Measurements from ENCODE around the gene SSUH2.

Gene SSUH2

GRCh38 chr3:8641472-8641871, 3.1 kb downstream of the SSUH2 start:
- no peak for DNase-seq (ENCODE audit: low read depth)

- no peak for DNase-seq (ENCODE audit: low read depth)
Observed at GRCh38 chr3:8640223-8640622, 4.4 kb downstream of the SSUH2 start.

- no peak for DNase-seq (ENCODE audit: low read depth)
Observed at GRCh38 chr3:8639659-8640000, 5.0 kb downstream of the SSUH2 start.

DNA sequence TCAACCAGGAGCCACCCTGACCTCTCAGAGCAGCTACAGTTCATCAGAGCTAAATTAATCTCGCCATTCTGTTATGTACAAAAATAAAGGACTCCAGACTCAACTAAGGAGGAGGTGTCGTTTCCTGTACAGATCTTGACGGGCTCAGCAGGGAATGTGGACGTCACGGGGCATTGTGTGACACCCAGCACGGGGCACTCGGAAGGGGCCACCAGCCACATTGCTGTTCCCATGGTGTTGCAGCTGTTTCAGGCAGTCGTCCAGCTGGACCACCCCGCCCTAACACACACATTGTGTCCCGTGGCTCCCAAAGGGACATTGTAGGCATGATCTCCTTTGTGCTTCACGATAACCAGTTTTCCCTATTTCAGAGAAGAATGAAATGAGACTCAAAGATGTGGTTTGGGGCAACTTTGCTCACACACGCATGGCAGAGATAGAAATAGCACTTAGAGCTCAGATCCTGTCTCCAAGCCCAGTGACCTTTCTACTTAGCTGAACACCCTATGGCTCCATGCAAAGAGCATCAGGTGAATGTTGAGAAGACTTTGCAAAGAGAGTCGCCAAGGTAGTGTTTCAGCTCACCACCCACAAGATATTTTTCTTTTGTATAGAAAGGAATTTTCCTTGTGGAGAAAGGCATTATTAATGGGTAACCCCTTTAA, 5.5 kb downstream of the SSUH2 start:
- DNase-seq (ENCODE audit: low read depth): no peak

DNA sequence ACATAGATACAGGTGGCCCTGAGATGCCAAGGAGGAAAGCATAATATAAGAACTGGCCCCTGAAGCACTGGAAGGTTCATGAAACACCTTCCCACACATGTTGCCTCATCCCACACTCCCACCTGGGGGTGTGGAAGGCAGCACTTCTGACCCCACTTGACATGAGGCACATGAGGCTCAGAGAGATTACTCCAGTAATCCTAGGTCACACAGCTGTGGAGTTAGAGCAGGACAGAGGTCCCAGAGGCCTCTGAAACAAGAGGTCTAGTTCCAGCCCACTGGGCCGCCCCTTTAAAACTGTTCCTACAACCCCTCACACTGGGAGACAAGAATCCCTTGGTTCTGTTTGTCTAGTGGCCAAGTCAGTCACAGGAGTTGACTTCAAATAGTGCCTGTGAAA, 7.2 kb downstream of the SSUH2 start:
- no peak for DNase-seq (ENCODE audit: low read depth)

GRCh38 chr3:8635631-8636030, 9.0 kb downstream of the SSUH2 start:
- DNase-seq (ENCODE audit: low read depth): no peak

DNA sequence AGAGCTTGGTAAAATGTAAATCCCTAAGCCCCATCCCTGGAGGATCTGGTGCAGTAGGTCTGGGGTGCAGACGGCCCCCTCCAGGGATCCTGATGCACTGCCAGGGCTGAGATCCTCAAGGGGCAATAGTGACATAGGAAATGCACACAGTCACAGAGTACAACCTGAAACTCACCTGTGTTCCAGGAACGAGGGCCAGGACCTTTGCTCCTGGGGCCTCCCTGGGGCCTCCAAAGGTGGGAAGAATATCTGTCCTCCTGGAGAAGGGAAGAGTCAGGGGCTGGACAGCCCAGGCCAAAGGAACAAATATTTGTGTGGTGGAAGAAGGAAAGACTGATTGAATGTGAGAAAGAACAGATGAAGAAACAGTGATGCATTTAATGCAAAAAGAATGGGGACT, 9.5 kb downstream of the SSUH2 start:
- no peak for DNase-seq (ENCODE audit: low read depth)

DNA sequence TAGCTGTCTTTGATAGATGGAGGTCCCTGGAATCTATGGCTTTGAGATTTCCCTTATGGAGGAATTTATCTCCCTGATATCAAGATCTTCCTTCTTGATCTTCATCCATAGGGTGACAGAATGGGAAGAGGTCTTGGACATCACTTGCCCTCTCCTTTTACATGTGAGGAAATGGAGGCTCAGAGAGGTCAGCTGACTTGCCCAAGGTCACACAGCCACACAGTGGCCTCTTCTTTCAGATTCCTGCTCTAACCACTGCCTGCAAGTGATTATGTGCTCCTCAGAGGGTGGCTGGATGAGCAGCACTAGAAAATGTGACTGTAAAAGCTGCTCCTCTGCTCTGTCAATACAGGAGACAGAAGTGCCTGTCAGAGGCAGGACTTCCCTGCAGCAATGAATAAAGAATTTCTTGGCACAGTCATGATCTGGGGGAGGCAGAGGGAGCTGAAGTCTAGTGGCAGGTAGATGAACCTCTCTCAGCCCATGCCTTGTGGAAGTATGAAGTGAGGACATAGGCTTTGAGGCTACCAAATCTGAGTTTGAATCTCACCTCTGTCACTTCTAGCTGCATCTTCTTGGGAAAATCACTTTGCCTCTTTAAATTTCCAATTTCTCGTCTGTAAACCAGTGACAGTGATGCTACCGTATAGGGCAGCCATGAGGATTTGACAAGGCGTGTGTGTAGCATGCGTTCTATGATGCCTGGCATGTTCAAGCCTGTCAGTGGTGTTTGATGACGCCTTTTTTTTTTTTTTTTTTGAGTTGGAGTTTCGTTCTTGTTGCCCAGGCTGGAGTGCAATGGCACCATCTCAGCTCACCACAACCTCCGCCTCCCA, 12.0 kb downstream of the SSUH2 start:
- no peak for DNase-seq (ENCODE audit: low read depth)

- DNase-seq (ENCODE audit: low read depth): no peak
Observed at GRCh38 chr3:8631661-8632060, 12.9 kb downstream of the SSUH2 start.

- peak; percentile 54 for DNase-seq (ENCODE audit: low read depth)
Observed at GRCh38 chr3:8629151-8630021, 15.2 kb downstream of the SSUH2 start.

DNA sequence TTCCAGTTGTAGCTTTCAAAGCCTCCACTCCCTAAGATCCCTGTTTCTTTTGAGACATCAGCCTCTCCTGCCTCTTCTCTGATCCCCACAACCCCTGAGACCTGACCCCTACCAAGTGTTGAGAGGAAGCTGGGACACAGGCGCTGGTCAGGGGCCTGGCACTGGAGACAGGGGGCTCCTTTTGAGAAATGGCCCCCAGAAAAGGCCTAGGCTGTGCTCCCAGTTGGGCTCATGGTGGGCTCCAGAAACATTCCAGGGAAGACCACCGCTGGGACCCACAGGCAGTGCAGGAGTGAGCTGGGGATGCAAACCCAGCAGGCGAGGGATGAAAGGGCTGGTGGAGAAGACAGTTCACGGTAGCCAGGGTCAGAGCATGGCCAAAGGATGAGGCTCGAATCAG, 16.6 kb downstream of the SSUH2 start:
- no peak for DNase-seq (ENCODE audit: low read depth)

DNA sequence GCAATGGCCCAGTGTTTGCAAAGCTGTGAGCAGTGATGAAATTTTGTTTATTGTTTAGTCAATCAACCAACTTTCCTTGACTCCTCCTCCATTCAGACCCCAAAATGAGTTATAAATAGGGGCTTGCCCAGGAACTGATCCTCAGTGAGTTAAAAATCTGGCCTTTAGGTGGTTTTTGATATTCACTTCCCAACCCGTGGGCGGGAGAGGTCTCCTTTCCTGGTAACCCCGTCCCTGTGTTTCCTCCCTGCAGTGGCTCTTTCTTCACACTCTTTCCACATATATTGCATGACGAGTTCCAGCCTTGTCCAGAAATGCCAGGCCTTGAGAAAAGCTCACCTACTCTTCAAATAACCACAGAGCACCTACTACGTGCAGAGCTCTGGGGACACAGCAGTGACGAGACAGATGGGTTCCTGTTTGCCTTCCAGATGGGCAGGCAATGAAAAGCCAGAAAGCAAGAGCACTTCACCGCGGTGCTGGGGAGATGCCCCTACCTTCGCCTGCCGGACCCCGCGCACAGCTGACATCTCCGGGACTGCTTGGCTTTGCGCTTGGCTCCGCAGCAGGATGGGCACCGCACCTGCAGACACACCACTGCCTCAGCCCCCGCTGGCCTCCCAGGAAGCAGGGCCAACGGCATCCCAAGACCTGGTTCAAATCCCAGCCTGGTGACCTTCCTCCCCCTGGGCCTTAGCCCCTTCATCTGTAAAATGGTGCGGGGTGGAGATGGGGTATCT, 17.2 kb downstream of the SSUH2 start:
- no peak for DNase-seq (ENCODE audit: low read depth)

DNA sequence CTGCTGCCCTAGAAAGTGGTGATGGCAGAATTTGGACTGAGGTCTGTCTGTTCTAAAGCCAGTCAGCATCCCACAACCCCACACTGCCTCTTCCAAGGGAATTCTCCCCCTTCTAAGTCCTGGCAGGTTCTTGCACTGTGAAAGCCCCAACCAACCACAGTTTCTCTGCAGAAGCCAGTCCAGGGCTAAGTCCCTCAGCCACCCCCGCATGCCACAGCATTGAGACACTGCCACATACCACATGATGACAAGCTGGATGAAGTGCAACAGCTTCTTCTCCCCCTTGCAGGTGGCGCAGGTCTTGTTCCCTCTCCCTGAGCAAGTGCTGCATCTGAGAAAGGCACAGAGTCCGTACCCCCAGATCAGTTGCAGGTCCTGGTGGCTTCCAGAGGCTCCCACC, 18.6 kb downstream of the SSUH2 start:
- no peak for DNase-seq (ENCODE audit: low read depth)

GRCh38 chr3:8624612-8625011, 20.0 kb downstream of the SSUH2 start:
- no peak for DNase-seq (ENCODE audit: low read depth)

GRCh38 chr3:8623741-8624140, 20.9 kb downstream of the SSUH2 start:
- DNase-seq (ENCODE audit: low read depth): no peak

- no peak for DNase-seq (ENCODE audit: low read depth)
Observed at GRCh38 chr3:8622873-8623691, 21.5 kb downstream of the SSUH2 start.

- DNase-seq (ENCODE audit: low read depth): no peak
Observed at GRCh38 chr3:8621872-8622271, 22.7 kb downstream of the SSUH2 start.

DNA sequence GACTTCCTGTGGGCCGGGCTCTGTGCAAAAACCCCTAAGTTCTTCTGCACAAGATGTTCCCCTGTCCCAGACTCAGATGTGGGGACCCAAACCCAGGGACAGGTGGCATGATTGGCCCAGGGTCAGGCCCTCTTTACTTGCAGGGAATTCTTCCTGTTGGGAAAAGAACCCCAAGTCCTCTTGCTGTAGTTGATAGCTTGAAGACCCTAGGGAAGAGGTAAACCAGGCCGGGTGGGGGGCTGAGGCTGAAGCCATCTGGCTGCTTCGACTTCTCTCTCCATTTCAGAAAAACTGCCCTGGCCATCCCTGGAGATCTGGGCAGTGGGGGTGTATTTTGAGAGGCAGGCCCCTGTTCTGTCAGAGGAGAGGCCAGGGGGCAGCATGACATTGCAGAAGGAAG, 23.5 kb downstream of the SSUH2 start:
- DNase-seq (ENCODE audit: low read depth): no peak

- no peak for DNase-seq (ENCODE audit: low read depth)
Observed at GRCh38 chr3:8619548-8619947, 25.1 kb downstream of the SSUH2 start.

GRCh38 chr3:8618950-8619349, 25.6 kb downstream of the SSUH2 start:
- no peak for DNase-seq (ENCODE audit: low read depth)

GRCh38 chr3:8617921-8618320, 26.7 kb downstream of the SSUH2 start:
- DNase-seq (ENCODE audit: low read depth): no peak
